HG03565 (cell line): ENCODE data around the gene TECR.

Source experiments
- ATAC-seq: cut with Tn5 transposase; IDR thresholded peaks from one replicate; pipeline ENCODE4 v1.9.1; 2021; ENCODE audit warnings: mild to moderate bottlenecking, moderate library complexity; ENCODE audit not compliant: unreplicated experiment

The TECR gene

GRCh38 chr19:14507704-14508542 lies 21.5 kb upstream of the TECR start:
- no peak for ATAC-seq

- no peak for ATAC-seq
These were observed 18.8 kb upstream of the TECR start for GRCh38 chr19:14510311-14511228.

GRCh38 chr19:14511229-14511593 lies 18.2 kb upstream of the TECR start:
- no peak for ATAC-seq

- no peak for ATAC-seq
These were observed 16.9 kb upstream of the TECR start for GRCh38 chr19:14512406-14512961.

GRCh38 chr19:14514215-14514863 lies 15.1 kb upstream of the TECR start:
- ATAC-seq, result no peak

- no peak for ATAC-seq
These were observed 13.8 kb upstream of the TECR start for GRCh38 chr19:14515501-14516047.

GRCh38 chr19:14516048-14516534 lies 13.3 kb upstream of the TECR start:
- no peak for ATAC-seq

- no peak for ATAC-seq
These were observed 12.5 kb upstream of the TECR start for GRCh38 chr19:14516746-14517438.

- no peak for ATAC-seq
These were observed 12.0 kb upstream of the TECR start for GRCh38 chr19:14517446-14517839.

- peak; percentile 47 for ATAC-seq
These were observed 11.4 kb upstream of the TECR start, which contains the start of gene DNAJB1 for GRCh38 chr19:14517840-14518505. DNAJB1 (minus strand) TSS chr19:14518397; CDS start chr19:14518349, 48 bp downstream.

GRCh38 chr19:14519245-14519859 lies 10.0 kb upstream of the TECR start:
- ATAC-seq, result no peak

- no peak for ATAC-seq
These were observed 9.5 kb upstream of the TECR start for GRCh38 chr19:14519860-14520407.

GRCh38 chr19:14520543-14520942 lies 8.9 kb upstream of the TECR start:
- ATAC-seq, result no peak

- ATAC-seq, result no peak
These were observed 3.7 kb upstream of the TECR start for GRCh38 chr19:14525729-14526128.

GRCh38 chr19:14526423-14526822 lies 3.0 kb upstream of the TECR start:
- no peak for ATAC-seq

- ATAC-seq, result no peak
These were observed 758 bp upstream of the TECR start for GRCh38 chr19:14528419-14529253.

GRCh38 chr19:14530005-14530348 lies 583 bp downstream of the TECR start:
- ATAC-seq, result no peak

GRCh38 chr19:14530506-14530905 lies 1.1 kb downstream of the TECR start:
- ATAC-seq, result no peak
